RPMI8226 (cell line): ENCODE data around the gene ZMIZ1.
A peak's percentile ranks its signal among the peaks of the same experiment; 100 is the strongest.

Experiments used
- DNase-seq: peaks from one replicate; pipeline ENCODE4 v3.0.0-alpha.2; 2015

Gene ZMIZ1

GRCh38 chr10:79067241-79068202, 1.2 kb upstream of the ZMIZ1 start:
- peak; percentile 81 for DNase-seq

DNA sequence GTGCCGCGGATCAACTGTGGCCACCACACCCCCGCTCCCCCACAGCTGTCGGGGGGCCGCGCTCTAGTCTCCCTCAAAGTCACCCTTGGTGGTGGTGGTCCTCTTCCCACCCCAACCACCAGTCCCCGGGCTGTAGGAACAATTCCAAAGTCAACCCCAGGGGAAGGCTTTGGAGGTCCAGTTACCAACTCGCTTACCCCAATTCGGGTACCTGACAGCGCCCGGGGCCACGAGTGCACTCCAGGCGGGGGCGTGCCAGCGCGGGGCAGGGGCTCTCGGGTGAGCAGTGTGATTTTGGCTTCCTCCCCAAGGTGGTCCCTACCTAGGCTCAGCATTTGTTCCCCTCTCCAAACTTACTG, 584 bp upstream of the ZMIZ1 start:
- DNase-seq, result peak; percentile 19

DNA sequence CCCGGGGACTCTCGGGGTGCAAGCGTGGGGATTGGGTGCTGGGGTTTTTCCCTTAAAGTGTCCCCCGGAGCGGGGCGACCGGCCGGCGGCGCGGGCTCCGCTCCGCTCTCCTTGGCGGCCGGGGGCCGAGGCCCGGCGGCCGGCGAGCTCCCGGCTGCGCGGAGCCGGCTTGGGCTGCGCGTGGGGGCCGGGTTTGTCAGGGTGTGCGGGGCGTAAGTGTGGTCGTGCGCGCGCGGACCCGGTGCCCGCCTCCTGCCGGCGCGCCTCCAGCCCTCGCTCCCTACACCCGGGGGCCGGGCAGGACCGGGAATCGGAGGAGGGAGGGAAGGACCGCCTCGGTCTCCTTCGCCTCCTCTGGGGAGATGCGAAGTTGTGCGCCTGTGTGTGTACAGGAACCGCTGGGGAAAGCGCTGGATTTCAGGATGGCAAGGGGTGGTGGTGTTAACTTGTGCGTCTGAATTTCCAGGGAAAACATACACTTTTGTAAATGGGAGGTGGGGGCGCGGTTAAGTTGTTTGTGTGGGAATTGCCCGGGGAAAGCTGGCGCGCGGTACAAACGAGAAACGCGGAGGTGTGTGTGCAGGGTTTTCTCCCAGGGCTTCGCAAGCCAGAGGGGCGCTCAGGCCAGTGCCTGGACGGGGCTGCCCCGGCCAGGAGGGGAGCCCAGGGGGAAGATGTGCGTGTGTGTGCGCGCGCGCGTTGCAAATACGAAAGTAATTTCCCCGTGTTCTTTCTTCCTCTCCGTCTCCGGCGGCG, 737 bp downstream of the ZMIZ1 start:
- DNase-seq, result peak; percentile 43

DNA sequence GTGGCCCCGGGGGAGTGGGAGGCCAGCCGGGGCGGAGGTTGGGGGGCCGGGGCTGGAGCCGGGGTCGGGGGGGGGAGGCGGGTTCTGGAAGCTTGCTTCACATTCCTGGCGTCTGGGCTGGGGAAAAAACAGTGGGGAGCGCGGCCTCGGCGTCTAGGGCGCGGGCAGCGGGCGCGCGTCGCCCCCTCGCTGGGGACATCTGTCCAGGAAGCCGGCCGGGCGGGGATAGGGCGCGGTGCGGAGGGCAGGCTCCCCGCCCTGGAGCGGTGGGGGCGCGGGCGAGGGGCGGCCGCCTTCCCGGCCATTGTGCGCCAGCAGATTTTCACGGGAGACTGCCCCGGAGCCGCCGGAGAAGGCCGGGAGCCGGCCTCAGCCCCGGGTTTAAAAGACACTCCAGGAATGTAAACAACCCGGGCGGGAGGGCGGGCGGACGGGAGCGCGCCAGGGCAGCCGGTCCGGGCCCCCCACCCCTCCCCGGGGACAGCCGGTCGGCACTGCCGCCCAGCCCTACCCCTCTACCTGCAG, 1.4 kb downstream of the ZMIZ1 start:
- no peak for DNase-seq

GRCh38 chr10:79070606-79071395, 2.0 kb downstream of the ZMIZ1 start:
- DNase-seq, result no peak

- DNase-seq, result no peak
These were observed 2.7 kb downstream of the ZMIZ1 start for GRCh38 chr10:79071396-79071923.

DNA sequence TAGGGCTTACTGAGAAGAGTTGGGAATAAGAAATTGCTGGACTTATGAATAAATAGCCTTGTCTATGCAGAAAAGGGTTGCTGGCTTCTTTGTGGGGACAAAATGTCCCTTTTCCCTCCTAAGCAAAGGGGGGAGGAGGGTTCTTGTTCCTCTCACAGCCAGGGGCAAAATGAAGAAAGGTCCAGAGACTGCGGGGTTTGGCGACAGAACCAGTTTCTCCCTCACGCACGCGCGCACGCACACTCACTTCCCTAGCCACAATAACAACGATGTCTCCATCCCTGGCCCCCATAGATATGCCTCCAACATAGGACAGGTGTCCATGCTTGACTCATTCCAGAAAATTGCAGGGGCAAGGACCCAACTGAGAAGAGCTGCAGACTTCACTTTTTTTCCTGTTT, 3.3 kb downstream of the ZMIZ1 start:
- DNase-seq, result no peak

DNA sequence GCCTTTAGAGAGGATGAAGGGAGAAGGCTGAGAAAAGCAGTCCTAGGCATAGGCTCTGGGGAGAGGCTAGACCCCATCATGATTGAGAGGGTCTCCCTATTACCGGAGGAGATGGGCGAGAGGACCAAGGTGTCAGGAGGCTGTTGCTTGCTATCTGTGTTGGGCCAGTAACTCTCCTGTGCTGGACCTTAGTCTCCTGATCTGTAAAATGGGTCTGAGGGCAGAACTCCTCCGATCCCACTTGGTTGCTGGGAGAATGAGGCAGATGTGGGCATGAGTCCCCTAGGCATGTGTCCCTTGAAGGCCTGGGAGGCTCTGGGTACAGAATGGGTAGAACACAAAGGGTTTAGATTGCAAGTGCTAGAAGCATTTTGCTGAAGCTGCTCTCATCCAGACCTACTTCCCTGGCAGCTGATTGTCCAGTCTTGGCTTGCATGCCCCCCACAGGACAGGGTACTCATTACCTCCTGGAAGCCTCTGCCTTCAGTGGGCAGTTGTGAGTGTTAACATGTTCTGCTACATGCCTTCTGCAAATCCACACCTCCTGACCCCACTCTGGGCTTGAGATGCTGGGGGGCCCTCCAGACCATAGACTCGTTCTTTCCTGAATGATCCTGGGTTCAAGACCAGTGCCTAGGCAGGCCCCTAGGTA, 4.4 kb downstream of the ZMIZ1 start:
- DNase-seq, result no peak

- DNase-seq, result no peak
These were observed 5.1 kb downstream of the ZMIZ1 start for GRCh38 chr10:79073784-79074432.

GRCh38 chr10:79074732-79075131, 6.0 kb downstream of the ZMIZ1 start:
- peak; percentile 20 for DNase-seq

DNA sequence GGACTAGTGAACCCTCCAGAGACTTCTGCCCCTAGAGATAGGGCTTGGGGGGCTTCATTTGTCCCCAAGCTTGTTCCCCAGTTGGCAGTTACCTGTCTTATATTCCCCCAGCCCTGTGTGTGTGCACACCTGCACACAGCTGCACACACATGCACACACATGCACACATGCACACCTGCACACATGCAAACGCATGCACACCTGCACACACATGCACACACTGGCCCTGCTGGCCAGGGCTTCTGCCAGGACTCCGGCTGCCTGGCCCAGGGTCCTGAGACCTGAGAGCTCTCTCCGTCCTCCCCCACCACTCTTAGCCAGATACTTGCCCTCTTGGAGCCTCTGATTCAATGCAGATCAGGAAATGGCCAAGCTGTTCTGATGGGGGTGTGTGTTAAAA, 6.7 kb downstream of the ZMIZ1 start:
- DNase-seq, result no peak

DNA sequence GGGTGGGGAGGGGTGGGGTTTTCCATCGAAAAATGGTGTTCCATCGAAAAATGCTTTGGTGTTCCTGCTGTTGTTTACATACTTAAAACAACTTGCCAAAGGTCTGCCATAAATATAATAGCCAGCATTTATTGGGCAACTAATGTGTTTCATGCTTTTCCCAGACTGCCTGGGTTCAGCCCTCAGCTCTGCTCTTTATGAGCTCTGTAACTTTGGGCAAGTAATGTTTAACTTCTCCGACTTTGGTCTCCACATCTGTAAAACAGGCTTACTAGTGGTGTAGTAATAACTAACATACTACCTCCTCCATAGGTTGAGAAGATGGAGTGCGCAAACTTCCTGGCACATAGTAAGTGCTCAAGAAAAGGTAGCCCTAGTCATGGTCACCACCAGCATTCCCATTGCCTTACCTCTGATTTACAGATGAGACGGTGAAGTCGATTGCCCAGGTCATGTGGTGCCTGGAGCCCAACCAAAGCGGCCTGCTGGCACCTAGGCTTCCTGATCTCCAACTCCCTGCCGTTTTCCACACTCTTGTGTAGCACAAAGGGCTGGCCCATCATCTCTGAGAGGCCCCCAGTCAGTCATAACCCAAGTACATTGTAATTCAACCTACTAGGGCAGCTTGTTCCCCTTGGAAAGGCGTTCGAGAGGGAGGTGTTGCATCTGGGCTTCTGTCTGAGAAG, 8.9 kb downstream of the ZMIZ1 start:
- DNase-seq, result no peak

GRCh38 chr10:79078367-79079053, 9.7 kb downstream of the ZMIZ1 start:
- no peak for DNase-seq

- DNase-seq, result no peak
These were observed 10.3 kb downstream of the ZMIZ1 start for GRCh38 chr10:79079054-79079397.

DNA sequence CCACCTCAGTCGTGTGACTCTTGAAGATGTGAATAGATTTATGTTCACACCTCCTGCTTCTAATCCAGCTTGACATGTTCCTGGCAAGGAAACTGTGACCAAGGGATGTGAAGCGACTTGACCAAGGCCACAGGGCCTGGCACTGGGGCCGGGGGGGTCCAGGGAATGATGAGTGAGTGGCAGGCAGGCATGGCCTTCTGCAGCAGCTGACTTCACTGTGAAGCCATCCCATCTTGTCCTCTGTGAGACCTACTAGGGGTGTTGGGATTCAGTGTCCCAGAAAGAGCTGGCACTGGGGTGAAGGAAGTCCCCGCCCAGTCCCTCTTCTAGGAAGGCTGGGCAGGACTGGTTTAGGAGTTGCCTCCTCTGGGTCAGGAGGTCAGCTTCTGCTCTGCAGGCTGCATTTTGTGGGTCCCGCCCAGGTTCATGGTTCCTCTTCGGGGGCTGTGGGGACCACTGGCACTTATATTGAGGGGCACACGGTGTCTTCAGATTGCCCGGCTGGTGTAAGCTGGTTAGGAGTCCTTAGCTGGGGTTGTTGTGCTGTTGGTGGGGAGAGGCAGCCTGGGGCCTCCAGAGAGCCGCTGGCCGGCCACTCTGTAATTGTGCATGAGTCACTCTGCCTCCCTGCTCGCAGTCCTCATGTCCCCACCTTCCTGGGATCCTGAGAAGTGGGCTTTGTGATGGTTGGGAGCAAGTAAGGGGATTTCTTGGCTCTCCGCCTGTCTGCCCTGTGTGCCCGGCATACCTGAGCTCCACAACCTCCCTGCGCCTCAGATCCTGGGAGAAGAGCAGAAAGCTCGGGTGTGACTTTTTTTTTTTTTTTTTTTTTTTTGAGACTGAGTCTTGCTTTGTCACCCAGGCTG, 11.0 kb downstream of the ZMIZ1 start:
- no peak for DNase-seq

DNA sequence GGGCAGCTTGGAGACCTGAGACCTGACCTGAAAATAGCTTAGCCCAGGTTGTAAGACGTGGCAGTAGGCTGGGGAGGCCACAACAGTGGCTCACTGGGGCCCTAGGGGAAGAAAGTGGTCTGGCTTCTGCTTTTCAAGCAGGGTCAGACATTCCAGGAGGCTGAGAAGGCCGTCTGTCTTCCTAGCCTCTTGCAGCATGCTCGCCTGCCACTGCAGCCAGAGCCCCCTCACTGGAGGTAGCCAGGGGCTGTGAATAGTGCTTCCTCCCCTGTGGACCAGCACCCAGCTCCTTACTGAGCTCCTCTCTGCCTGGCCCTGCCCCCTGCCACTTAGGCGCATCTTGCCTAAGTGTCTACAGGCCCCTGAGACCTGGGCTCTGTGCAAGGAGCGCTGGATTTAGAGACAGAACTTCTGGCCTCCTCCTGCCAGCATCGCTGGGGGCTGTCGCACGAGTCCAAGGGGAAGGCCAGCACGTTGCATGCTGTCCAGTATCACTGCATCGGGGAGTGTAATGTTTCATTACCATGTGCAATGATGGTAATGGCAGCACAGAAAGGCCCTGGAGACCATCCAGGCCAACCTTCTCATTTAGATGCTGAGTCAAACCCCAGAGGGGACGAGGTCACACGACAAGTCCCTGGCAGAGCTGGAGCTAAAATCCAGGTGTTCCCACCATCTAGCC, 12.7 kb downstream of the ZMIZ1 start:
- no peak for DNase-seq

DNA sequence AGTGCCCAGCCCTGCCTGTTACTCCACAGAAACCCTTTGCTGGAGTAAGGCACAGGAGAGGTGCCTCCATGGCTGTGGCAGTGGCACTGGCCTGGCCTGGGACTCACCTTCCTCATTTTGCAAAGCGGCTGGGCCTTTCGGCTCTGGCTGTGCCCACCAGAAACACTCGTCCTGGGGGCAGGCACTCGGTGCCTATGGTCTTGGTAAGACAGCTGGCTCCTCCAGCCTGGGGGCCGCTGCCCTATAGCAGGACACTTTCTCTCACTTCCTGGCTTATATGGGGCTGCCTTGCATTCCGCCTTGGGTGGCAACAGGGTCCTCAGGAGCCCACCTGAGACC, 13.2 kb downstream of the ZMIZ1 start:
- no peak for DNase-seq

DNA sequence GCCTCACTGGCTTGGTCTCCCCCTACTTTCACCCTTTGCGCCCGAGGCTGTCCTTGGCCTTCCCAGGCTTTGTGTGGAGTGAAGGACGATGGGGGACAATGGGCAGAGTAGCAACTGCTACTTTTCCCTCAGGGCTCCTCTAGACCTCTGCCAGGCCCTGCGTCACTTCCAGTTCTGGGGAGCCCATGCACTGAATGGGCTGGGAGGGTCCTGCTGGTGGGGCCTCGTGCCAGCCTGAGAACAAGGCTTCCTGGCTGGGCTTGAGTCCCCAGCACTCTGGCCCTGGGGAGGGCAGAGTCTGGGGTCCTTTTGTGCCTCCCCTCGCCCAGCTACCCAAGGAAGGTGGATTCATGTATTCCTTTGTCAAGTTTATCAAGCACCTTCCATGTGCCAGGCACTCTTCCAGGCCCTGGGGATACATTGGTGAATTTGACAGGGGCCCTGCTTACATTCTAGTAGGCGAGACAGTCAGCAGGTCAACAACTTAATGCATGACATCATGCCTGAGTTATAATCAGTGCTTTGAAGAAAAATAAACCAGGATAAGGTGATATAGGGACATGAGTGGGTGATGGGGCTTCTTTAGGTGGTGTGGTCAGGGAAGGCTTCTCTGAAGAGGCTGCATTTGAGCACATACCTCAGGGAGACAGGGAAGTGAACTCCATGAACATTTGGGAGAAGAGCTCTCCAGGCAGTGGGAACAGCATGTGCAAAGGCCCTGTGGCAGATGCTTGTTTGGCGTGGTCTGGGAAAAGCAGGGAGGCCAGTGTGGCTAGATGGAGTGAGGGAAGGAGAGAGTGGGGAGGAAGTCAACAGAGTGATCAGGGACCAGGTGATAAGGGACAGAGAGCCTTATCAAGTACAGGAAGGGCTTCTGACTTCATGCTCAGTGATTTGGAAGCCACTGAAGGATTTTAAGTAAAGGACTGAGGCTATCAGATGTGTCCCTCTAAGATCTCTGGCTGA, 14.1 kb downstream of the ZMIZ1 start:
- DNase-seq, result no peak
